ENCODE measurements around the gene LNX1.

GRCh38 chr4:53547983-53548382 lies 43.3 kb downstream of the LNX1 start:
- TF ChIP-seq EZH2phosphoT487 (IDR thresholded peaks at IDR 0.05; ENCODE audit: insufficient read depth, low read depth) (no peak), EZH2 (IDR thresholded peaks at IDR 0.05; ENCODE audit: insufficient read depth, poor library complexity, severe bottlenecking) (no peak)
